WTC11 (cell line): ENCODE data around the gene KIRREL2.

Source experiments
- ATF1 ChIP-seq: sonication (generic); formaldehyde crosslinking; IDR thresholded peaks from 2 replicates; pipeline ENCODE4 v1.8.1; 2023; ENCODE audit warnings: mild to moderate bottlenecking, moderate library complexity, missing genetic modification reagents
- CBFB ChIP-seq: sonication (generic); formaldehyde crosslinking; IDR thresholded peaks from 2 replicates; pipeline ENCODE4 v1.8.1; 2022; ENCODE audit warnings: mild to moderate bottlenecking, low read depth, missing genetic modification reagents
- ELF4 ChIP-seq: sonication (generic); formaldehyde crosslinking; IDR thresholded peaks from 2 replicates; pipeline ENCODE4 v1.8.1; 2022; ENCODE audit warnings: low read depth, mild to moderate bottlenecking, moderate library complexity, missing genetic modification reagents
- ESRRA ChIP-seq: sonication (generic); formaldehyde crosslinking; IDR thresholded peaks from 2 replicates; pipeline ENCODE4 v1.8.1; 2022; ENCODE audit warnings: mild to moderate bottlenecking, missing genetic modification reagents, borderline replicate concordance
- FOXJ3 ChIP-seq: sonication (generic); formaldehyde crosslinking; IDR thresholded peaks from 2 replicates; pipeline ENCODE4 v1.9.0; 2021; ENCODE audit warnings: missing genetic modification reagents, mild to moderate bottlenecking, borderline replicate concordance
- TF ChIP-seq, protein P1 (sequence below): fragments of 200-600 bp; IDR thresholded peaks from 2 replicates; pipeline ENCODE4 v1.8.0; 2022; ENCODE audit warnings: antibody characterized with exemption
- TF ChIP-seq, protein P2 (sequence below): fragments of 250-450 bp; sonication (Bioruptor Pico); IDR thresholded peaks from 2 replicates; pipeline ENCODE4 v2.1.2; 2022; ENCODE audit warnings: mild to moderate bottlenecking, moderate library complexity
- TF ChIP-seq, protein P3 (sequence below): sonication (generic); formaldehyde crosslinking; IDR thresholded peaks from 2 replicates; pipeline ENCODE4 v1.8.0; 2022; ENCODE audit warnings: mild to moderate bottlenecking, missing genetic modification reagents

DNA sequence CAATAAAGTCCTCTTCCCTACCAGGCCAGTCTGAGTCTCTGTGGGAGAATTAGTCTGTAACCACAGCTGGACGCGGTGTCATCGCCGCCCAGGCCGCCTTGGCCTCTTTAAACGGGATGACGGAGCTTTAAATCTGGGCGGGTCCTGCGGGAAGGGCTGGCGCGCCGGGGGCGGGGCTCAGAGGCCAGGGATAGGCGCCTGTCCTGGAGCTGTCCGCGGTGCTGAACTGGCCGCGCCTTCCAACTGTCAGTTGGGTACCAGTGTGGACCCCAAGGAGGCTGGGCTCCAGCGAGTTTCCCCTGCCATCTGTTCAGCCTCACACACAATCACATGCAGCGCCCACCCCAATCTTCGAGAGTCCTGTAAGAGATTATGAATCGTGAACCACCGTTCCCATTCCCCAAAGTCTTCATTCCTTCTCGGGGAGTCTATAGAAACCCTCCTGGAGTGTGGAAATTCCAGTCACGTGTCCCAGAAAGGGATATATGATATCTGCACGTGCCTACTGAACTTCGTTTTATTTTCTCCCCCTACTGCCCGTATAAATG, 23.1 kb downstream of the KIRREL2 start:
- TF ChIP-seq, protein P1, sequence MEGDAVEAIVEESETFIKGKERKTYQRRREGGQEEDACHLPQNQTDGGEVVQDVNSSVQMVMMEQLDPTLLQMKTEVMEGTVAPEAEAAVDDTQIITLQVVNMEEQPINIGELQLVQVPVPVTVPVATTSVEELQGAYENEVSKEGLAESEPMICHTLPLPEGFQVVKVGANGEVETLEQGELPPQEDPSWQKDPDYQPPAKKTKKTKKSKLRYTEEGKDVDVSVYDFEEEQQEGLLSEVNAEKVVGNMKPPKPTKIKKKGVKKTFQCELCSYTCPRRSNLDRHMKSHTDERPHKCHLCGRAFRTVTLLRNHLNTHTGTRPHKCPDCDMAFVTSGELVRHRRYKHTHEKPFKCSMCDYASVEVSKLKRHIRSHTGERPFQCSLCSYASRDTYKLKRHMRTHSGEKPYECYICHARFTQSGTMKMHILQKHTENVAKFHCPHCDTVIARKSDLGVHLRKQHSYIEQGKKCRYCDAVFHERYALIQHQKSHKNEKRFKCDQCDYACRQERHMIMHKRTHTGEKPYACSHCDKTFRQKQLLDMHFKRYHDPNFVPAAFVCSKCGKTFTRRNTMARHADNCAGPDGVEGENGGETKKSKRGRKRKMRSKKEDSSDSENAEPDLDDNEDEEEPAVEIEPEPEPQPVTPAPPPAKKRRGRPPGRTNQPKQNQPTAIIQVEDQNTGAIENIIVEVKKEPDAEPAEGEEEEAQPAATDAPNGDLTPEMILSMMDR: no peak
- TF ChIP-seq ELF4 (CRISPR knock-in tag) (peak; percentile 82; the same call in 1 of the 2 replicates), ESRRA (peak; percentile 84), ATF1 (CRISPR knock-in tag) (0 out of 2 replicates have a peak, but pooled peaks have one; percentile 79), CBFB (no peak), FOXJ3 (CRISPR knock-in tag) (no peak)
- TF ChIP-seq, protein P2, sequence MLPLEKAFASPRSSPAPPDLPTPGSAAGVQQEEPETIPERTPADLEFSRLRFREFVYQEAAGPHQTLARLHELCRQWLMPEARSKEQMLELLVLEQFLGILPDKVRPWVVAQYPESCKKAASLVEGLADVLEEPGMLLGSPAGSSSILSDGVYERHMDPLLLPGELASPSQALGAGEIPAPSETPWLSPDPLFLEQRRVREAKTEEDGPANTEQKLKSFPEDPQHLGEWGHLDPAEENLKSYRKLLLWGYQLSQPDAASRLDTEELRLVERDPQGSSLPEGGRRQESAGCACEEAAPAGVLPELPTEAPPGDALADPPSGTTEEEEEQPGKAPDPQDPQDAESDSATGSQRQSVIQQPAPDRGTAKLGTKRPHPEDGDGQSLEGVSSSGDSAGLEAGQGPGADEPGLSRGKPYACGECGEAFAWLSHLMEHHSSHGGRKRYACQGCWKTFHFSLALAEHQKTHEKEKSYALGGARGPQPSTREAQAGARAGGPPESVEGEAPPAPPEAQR (CRISPR knock-in tag): no peak
- TF ChIP-seq, protein P3, sequence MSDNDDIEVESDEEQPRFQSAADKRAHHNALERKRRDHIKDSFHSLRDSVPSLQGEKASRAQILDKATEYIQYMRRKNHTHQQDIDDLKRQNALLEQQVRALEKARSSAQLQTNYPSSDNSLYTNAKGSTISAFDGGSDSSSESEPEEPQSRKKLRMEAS: peak; percentile 62; the same call in 1 of the 2 replicates
